GM23248 (cell line): ENCODE data around the gene CCBE1.

Experiments used
- EZH2 ChIP-seq: fragments of 200-600 bp; sonication (generic); IDR thresholded peaks from 2 replicates; pipeline ENCODE4 v1.6.1; 2018; ENCODE audit warnings: antibody characterized with exemption, mild to moderate bottlenecking; ENCODE audit not compliant: insufficient read depth, poor library complexity, severe bottlenecking
- EZH2phosphoT487 ChIP-seq: fragments of 200-600 bp; sonication (generic); IDR thresholded peaks from 2 replicates; pipeline ENCODE4 v1.6.1; 2018; ENCODE audit warnings: antibody characterized with exemption, moderate library complexity, mild to moderate bottlenecking, low read depth; ENCODE audit not compliant: insufficient read depth

GRCh38 chr18:59740141-59740540 is 42.9 kb upstream of the CCBE1 start:
- TF ChIP-seq EZH2 (no peak), EZH2phosphoT487 (no peak)
